Suprapubic skin (tissue), 4 donors: ENCODE measurements around the gene GALK2. TPM values are rescaled to one million over a fixed set of nuclear protein-coding genes. Genes with fewer than 3 reads are reported as not detected.

ENCODE experiments used
- DNase-seq, 2 donors: peaks; one replicate each; pipeline ENCODE4 v3.0.0-alpha.2; 2019; ENCODE audit warnings: low spot score in 2 of 2
- H3K27ac ChIP-seq: fragments of 200-600 bp; sonication (generic); one replicate; pipeline ENCODE4 v1.5.1; 2019
- H3K27me3 ChIP-seq: fragments of 200-600 bp; sonication (generic); one replicate; pipeline ENCODE4 v1.5.1; 2019
- H3K36me3 ChIP-seq: fragments of 200-600 bp; sonication (generic); one replicate; pipeline ENCODE4 v1.5.1; 2019
- H3K4me1 ChIP-seq: fragments of 200-600 bp; sonication (generic); one replicate; pipeline ENCODE4 v1.5.1; 2019
- H3K4me3 ChIP-seq: fragments of 200-600 bp; sonication (generic); one replicate; pipeline ENCODE4 v1.5.1; 2019; ENCODE audit warnings: mild to moderate bottlenecking
- H3K9me3 ChIP-seq: fragments of 200-600 bp; sonication (generic); one replicate; pipeline ENCODE4 v1.5.1; 2019
- EP300 ChIP-seq: sonication (generic); formaldehyde crosslinking; IDR thresholded peaks from one replicate; pipeline ENCODE4 v1.6.1; 2017; ENCODE audit warnings: antibody characterized with exemption
- POLR2A ChIP-seq, 2 donors: fragments of 450-650 bp; IDR thresholded peaks; one replicate each; pipeline ENCODE4 v1.6.1; 2017; ENCODE audit warnings: antibody characterized with exemption in 2 of 2, mild to moderate bottlenecking in 2 of 2, moderate library complexity in 2 of 2
- POLR2AphosphoS5 ChIP-seq, 3 donors: sonication (generic); formaldehyde crosslinking; IDR thresholded peaks; one replicate each; pipeline ENCODE4 v1.6.1; 2017; ENCODE audit warnings: antibody characterized with exemption in 3 of 3
- WGBS: methylation state at CpG from one replicate; pipeline ENCODE4 v1.1.5; 2018; 5-methylcytosine and 5-hydroxymethylcytosine counted together
- total RNA-seq, 4 donors: library from RNA; depleted of rRNA; stranded (reverse); fragments of >200 nt; gene quantifications; one replicate each; pipeline ENCODE4 v1.1.0, GENCODE V29; 2016
- TF ChIP-seq, protein P1 (sequence below), 2 donors: fragments of 200-600 bp in 1 of 2; fragments of 450-650 bp in 1 of 2; sonication (generic) in 1 of 2; IDR thresholded peaks; one replicate each; pipeline ENCODE4 v1.5.1; 2016 to 2019; ENCODE audit warnings: antibody characterized with exemption in 2 of 2, mild to moderate bottlenecking in 1 of 2, moderate library complexity in 1 of 2

The GALK2 gene
- total RNA-seq, result 10 to 100 TPM; 23.3 to 35.2 (median 33.8) TPM

DNA sequence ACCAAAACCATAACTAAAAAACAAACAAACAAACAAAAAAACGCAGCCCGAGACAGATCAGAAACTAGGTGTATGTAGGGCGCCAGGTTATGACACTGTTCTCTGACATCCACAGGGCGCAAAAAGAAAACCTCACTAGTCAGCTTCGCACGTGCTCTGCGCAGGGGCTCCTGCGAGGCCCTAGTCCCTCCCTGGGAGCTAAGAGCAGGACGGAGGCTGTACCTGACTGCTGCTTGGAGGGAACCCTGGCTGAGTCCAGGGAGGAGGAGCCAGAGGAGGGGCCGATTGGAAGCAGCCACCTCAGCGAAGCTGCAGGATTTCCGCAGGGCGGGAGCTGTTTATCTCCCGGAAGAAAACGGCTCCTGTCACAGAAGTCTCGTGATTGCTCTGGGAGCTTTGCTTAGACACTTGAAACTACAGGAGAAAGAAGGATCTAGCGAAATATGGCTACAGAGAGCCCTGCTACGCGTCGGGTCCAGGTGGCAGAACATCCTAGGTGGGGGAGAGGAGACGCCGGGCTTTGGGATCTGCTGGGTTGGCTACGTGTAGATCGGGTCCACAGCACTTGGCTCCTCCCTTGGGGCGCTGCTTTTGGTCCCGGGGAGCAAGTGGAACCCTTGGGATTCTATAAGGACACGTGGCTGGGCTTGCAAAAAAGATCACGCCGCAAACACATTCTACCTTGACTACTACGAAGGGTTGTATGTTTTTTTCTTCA is at the start of gene GALK2:
Gene GALK2, plus strand, starts transcription at position 368 of the 718 bp plus-strand sequence. Its CDS starts 76 bp downstream, at position 444.
- TF ChIP-seq POLR2AphosphoS5 (IDR thresholded peaks at IDR 0.05) (peak in 1 of 3 donors; percentile 56), EP300 (no peak), POLR2A (IDR thresholded peaks at IDR 0.05) (peak in 1 of 2 donors; percentile 28)
- TF ChIP-seq, protein P1, sequence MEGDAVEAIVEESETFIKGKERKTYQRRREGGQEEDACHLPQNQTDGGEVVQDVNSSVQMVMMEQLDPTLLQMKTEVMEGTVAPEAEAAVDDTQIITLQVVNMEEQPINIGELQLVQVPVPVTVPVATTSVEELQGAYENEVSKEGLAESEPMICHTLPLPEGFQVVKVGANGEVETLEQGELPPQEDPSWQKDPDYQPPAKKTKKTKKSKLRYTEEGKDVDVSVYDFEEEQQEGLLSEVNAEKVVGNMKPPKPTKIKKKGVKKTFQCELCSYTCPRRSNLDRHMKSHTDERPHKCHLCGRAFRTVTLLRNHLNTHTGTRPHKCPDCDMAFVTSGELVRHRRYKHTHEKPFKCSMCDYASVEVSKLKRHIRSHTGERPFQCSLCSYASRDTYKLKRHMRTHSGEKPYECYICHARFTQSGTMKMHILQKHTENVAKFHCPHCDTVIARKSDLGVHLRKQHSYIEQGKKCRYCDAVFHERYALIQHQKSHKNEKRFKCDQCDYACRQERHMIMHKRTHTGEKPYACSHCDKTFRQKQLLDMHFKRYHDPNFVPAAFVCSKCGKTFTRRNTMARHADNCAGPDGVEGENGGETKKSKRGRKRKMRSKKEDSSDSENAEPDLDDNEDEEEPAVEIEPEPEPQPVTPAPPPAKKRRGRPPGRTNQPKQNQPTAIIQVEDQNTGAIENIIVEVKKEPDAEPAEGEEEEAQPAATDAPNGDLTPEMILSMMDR (IDR thresholded peaks at IDR 0.05), result no peak
- peaks cover 13% of the 10 kb centered on the region for H3K4me1 ChIP-seq
- H3K27ac ChIP-seq, result peak within 1 kb of the TSS; percentile 90
- no peaks in the 10 kb centered on the region for H3K36me3 ChIP-seq
- H3K9me3 ChIP-seq, result no peaks in the 10 kb centered on the region
- H3K4me3 ChIP-seq, result peak within 1 kb of the TSS; percentile 57
- no peaks in the 10 kb centered on the region for H3K27me3 ChIP-seq
- peak; percentile 90 to 92 for DNase-seq
- WGBS, result 2% methylated on average over 26 of the region's 30 CpGs

DNA sequence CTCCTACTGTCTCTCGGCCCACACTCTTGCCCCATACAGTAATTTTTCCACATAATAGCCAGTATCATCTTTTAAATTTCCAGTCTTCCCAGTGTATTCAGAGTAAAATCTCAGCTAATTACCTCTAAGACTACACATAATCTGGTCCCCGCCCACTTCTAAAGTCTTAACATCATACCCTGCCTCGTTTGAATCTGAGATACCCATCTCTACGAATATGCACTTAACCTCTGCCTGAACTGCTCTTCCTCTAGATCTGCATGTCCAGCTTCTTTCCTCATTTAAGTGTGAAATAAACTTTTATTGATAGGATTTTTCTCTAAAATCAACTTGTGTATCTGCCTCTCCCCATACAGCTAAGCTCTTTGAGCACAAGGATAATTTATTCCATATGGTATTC is 49.2 kb upstream of the GALK2 start:
- no peak overlapping the region for H3K4me3 ChIP-seq
- no peaks in the 10 kb centered on the region for H3K9me3 ChIP-seq
- no peaks in the 10 kb centered on the region for H3K4me1 ChIP-seq
- H3K27me3 ChIP-seq, result no peaks in the 10 kb centered on the region
- peaks cover 11% of the 10 kb centered on the region for H3K36me3 ChIP-seq
- TF ChIP-seq EP300 (no peak), POLR2AphosphoS5 (IDR thresholded peaks at IDR 0.05) (no peak)
- TF ChIP-seq, protein P1 (IDR thresholded peaks at IDR 0.05), result no peak
- WGBS, result 81% methylated on average over 4 of the region's 4 CpGs
- DNase-seq, result no peak
- H3K27ac ChIP-seq, result no peak overlapping the region

DNA sequence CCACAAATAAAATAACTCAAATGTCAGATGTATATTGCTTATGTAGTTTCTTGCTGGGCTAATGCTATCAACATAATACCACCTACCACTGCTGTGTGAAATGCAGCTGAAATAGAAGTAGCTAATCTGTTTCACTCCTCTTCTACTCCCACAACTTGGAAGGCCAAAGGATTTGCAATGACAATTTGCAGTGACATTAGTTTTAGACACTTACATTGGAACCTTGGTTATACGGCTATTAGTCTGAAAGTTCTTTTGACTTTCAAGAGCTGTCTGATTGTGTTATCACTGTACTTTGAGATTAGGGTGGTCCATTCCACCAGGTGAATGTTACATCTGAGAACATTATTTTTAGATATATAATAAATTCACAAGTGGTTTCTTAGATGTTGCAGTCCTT is 48.1 kb upstream of the GALK2 start:
- TF ChIP-seq EP300, result no peak
- no peak for TF ChIP-seq POLR2A (IDR thresholded peaks at IDR 0.05)
- TF ChIP-seq, protein P1 (IDR thresholded peaks at IDR 0.05), result no peak
- no peak for TF ChIP-seq POLR2AphosphoS5 (IDR thresholded peaks at IDR 0.05)
- Histone ChIP-seq H3K27ac (no peak overlapping the region), H3K9me3 (no peaks in the 10 kb centered on the region), H3K4me3 (no peak overlapping the region), H3K4me1 (no peaks in the 10 kb centered on the region), H3K27me3 (no peaks in the 10 kb centered on the region), H3K36me3 (peaks cover 17% of the 10 kb centered on the region)
- 93% methylated on average over 1 of the region's 1 CpG for WGBS
- DNase-seq, result no peak

DNA sequence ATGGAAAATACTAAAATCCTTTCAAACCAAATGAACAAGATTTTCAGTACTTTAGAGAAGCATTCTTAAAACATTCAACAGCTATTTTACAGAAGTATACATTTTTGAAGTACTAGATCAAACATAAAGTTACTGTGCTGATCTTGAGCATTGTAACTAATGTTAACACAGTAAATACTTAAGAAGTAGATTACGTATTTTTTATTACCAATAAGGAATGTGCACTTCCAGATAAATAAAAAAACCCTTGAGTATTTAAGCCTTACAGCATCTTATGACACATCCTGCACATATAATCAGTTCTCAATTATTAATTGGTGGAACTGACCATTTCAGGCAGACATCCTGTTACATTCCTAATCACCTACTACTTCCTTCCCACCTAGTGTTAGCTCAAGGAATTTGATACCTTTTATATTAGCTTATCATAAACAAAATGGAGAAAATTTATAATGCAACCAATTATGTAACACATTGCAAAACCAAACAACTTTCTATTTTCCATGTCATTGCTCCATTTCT is 47.4 kb upstream of the GALK2 start:
- Histone ChIP-seq H3K4me1 (no peaks in the 10 kb centered on the region), H3K27me3 (no peaks in the 10 kb centered on the region), H3K4me3 (no peak overlapping the region), H3K9me3 (no peaks in the 10 kb centered on the region), H3K36me3 (peaks cover 24% of the 10 kb centered on the region), H3K27ac (no peak overlapping the region)
- TF ChIP-seq, protein P1 (IDR thresholded peaks at IDR 0.05), result no peak
- TF ChIP-seq POLR2A (IDR thresholded peaks at IDR 0.05) (no peak), POLR2AphosphoS5 (IDR thresholded peaks at IDR 0.05) (no peak)
- no peak for DNase-seq
- 93% methylated on average over 1 of the region's 1 CpG for WGBS

DNA sequence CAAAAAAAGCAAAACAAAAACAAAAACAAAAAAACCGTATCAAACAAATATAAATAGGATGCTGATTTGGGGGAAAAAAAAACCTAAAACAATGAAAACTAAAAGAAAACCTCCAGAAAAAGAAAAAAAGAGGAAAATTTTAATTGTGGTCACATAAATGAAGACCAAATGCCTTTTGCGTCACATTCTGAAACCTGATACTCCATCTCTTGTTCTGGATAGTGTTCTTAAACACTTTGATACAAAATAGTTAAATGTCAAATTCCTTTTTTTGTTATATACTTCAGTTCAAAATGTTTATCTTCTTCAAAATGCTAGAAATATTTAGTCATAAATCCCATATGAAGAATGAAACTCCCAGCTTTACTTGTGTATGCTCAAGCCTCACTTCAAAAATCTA is 45.7 kb upstream of the GALK2 start:
- DNase-seq, result no peak
- no peak overlapping the region for H3K4me3 ChIP-seq
- H3K36me3 ChIP-seq, result peaks cover 39% of the 10 kb centered on the region
- WGBS, result 83% methylated on average over 2 of the region's 2 CpGs
- TF ChIP-seq POLR2AphosphoS5 (IDR thresholded peaks at IDR 0.05) (no peak), POLR2A (IDR thresholded peaks at IDR 0.05) (no peak), EP300 (no peak)
- TF ChIP-seq, protein P1 (IDR thresholded peaks at IDR 0.05), result no peak
- H3K4me1 ChIP-seq, result no peaks in the 10 kb centered on the region
- no peaks in the 10 kb centered on the region for H3K9me3 ChIP-seq
- no peaks in the 10 kb centered on the region for H3K27me3 ChIP-seq
- H3K27ac ChIP-seq, result no peak overlapping the region
